HAP-1 (cell line): Measurements from ENCODE around the gene SYNGR4.

ENCODE experiments used
- DNase-seq, 2 experiments: peaks; one replicate each; pipeline ENCODE4 v3.0.0-alpha.2; 2016 to 2020; ENCODE audit warnings: low spot score in 2 of 2
- H3K27me3 ChIP-seq: fragments of 250-450 bp; sonication (Bioruptor Pico); 2 replicates; pipeline ENCODE4 v1.5.1; 2020; ENCODE audit warnings: low read depth, mild to moderate bottlenecking, moderate library complexity
- H3K36me3 ChIP-seq: fragments of 250-450 bp; sonication (Bioruptor Pico); replicated peaks from 2 replicates; pipeline ENCODE4 v1.5.1; 2020; ENCODE audit warnings: mild to moderate bottlenecking
- H3K4me1 ChIP-seq: fragments of 250-450 bp; sonication (Bioruptor Pico); 2 replicates; pipeline ENCODE4 v1.5.1; 2020; ENCODE audit warnings: mild to moderate bottlenecking
- H3K4me3 ChIP-seq: fragments of 250-450 bp; sonication (Bioruptor Pico); 2 replicates; pipeline ENCODE4 v1.5.1; 2020; ENCODE audit warnings: mild to moderate bottlenecking, moderate library complexity
- H3K9me3 ChIP-seq: fragments of 250-450 bp; sonication (Bioruptor Pico); 2 replicates; pipeline ENCODE4 v1.5.1; 2020; ENCODE audit warnings: mild to moderate bottlenecking, moderate library complexity
- in situ Hi-C: fragments of 300-500 bp; cut with MboI; formaldehyde crosslinking; loops from 3 replicates; pipeline ENCODE4 v1.14.3; 2020; ENCODE audit warnings: low sequenced_read_pairs, inconsistent platforms, mixed read lengths

SYNGR4 gene

DNA sequence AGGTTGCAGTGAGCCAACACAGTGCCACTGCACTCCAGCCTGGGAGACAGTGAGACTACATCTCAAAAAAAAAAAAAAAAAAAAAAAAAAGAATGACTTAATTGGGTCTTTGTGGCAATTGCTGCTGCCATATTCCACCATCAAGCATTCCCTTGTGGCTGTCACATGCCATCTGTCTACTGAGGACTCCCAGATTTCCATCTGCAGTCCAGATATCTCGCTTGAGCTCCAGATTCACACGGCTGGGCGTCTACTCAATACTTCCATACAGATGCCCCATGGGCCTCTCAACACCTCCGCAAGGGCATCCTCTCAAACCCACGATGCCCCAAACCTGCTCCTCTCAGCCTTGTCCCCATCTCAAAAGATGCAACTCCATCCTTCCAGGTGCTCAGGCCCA is 13.3 kb upstream of the SYNGR4 start:
- no peaks in the 10 kb centered on the region for H3K9me3 ChIP-seq
- no peak for DNase-seq
- in situ Hi-C loops = no loop called here
- no peaks in the 10 kb centered on the region for H3K27me3 ChIP-seq
- H3K4me1 ChIP-seq = no peaks in the 10 kb centered on the region
- H3K36me3 ChIP-seq = no peaks in the 10 kb centered on the region
- H3K4me3 ChIP-seq = no peak overlapping the region

DNA sequence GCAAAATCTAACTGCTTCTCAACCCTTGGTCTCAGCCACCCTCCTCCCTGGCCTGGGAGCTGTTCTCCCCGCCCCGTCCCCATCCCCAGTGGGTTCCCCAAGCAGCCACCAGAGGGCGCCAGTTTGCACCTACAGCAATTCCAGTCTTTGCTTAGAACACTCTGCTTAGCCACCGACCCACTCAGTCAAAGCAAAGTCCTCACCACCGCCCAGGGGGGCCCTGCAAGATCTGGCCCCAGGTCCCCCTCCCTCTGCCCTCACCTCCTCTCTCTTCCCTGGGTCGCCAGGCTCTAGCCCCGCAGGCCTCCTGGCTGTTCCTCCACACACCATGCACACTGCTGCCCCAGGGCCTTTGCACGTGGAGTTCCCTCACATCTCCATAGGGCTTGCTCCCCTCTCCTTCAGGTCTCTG is 12.8 kb upstream of the SYNGR4 start:
- peak; percentile 47 to 91 for DNase-seq
- Histone ChIP-seq H3K4me1 (no peaks in the 10 kb centered on the region), H3K9me3 (no peaks in the 10 kb centered on the region), H3K4me3 (no peak overlapping the region), H3K36me3 (no peaks in the 10 kb centered on the region), H3K27me3 (no peaks in the 10 kb centered on the region)
- in situ Hi-C loops = no loop called here

- H3K4me3 ChIP-seq = no peak overlapping the region
- no peak for DNase-seq
- H3K27me3 ChIP-seq = no peaks in the 10 kb centered on the region
- H3K9me3 ChIP-seq = no peaks in the 10 kb centered on the region
- H3K4me1 ChIP-seq = no peaks in the 10 kb centered on the region
- in situ Hi-C loops = no loop called here
- H3K36me3 ChIP-seq = no peaks in the 10 kb centered on the region
Observed at GRCh38 chr19:48353677-48354076, 10.5 kb upstream of the SYNGR4 start.

DNA sequence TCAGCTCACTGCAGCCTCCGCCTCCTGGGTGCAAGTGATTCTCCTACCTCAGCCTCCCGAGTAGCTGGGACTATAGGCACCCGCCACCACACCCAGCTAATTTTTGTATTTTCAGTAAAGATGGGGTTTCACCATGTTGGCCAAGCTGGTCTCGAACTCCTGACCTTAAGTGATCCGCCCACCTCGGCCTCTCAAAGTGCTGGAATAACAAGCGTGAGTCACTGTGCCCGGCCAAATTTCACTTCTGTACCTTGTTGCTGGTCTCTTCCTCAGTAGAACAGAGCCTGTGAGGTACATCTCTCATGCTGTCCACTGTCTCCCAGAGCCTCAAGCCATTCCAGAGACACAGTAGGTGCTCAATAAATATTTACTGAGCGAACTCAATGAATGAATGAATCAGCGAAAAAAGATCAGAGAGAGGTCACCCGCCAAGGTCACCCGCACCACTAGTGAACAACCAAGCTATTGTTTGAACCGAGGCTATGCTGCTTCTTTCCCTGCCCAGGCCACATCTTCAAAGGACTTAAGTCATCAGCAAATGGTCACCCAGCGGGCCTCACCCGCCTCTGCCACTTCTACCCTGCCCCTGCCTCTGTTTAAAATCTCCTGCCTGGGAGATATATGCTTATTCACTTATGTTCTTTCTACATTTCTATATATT is 9.7 kb upstream of the SYNGR4 start:
- no peaks in the 10 kb centered on the region for H3K4me1 ChIP-seq
- in situ Hi-C loops = no loop called here
- H3K4me3 ChIP-seq = no peak overlapping the region
- no peaks in the 10 kb centered on the region for H3K27me3 ChIP-seq
- peak in 1 of 2 experiments; percentile 26 for DNase-seq
- no peaks in the 10 kb centered on the region for H3K36me3 ChIP-seq
- H3K9me3 ChIP-seq = no peaks in the 10 kb centered on the region

- in situ Hi-C loops = no loop called here
- no peak for DNase-seq
- H3K4me3 ChIP-seq = no peak overlapping the region
- H3K36me3 ChIP-seq = no peaks in the 10 kb centered on the region
- H3K4me1 ChIP-seq = no peaks in the 10 kb centered on the region
- no peaks in the 10 kb centered on the region for H3K27me3 ChIP-seq
- H3K9me3 ChIP-seq = no peaks in the 10 kb centered on the region
Observed at GRCh38 chr19:48355365-48355954, 8.7 kb upstream of the SYNGR4 start.

GRCh38 chr19:48359123-48359522 is 5.0 kb upstream of the SYNGR4 start:
- DNase-seq = no peak
- peaks cover 9% of the 10 kb centered on the region for H3K4me1 ChIP-seq
- no peaks in the 10 kb centered on the region; the same call in 1 of the 2 replicates for H3K36me3 ChIP-seq
- no peaks in the 10 kb centered on the region for H3K9me3 ChIP-seq
- in situ Hi-C loops = no loop called here
- H3K4me3 ChIP-seq = no peak overlapping the region
- H3K27me3 ChIP-seq = no peaks in the 10 kb centered on the region

- in situ Hi-C loops = no loop called here
- H3K36me3 ChIP-seq = no peaks in the 10 kb centered on the region; the same call in 1 of the 2 replicates
Observed at GRCh38 chr19:48361912-48362311, 2.3 kb upstream of the SYNGR4 start.

DNA sequence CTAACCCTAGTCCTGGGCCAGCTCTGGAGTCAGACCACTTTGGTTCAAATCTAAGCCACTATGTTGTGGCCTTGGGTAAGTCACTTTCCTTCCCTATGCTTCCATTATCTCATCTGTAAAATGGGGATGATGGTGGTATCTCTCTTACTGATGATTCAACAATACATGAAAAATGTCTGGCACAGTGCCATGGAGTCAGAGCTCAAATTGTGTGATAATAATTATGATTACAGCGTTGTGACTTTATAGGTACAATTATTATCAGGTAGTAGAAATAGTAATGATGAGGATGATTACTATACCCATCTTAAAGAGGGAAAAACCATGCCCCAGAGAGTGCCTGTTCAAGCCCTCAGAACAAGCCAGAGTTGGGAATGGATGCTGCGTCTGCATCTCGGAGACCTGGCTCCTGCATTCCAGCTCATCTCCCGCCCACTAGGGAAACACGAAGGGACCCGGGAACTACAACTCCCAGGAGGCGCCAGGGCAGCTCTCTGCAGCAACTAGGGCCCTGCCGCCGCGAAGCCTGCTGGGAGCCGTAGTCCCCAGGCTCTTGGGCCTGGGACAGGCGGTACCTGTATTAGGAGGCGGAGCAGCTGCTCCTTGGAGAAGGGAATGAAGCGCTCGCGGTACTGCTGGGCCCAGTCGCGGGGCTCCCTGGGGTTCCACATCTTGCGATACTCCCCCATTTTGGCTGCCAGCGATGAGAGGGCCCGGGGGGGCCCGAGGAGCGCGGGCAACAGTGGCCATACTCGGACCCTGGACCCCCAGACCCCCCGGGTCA is 1.3 kb upstream of the SYNGR4 start:
- in situ Hi-C loops = no loop called here
- Histone ChIP-seq H3K4me1 (peaks cover 14% of the 10 kb centered on the region), H3K27me3 (no peaks in the 10 kb centered on the region), H3K4me3 (peak overlapping the region; percentile 26), H3K36me3 (no peaks in the 10 kb centered on the region; the same call in 1 of the 2 replicates), H3K9me3 (no peaks in the 10 kb centered on the region)
- DNase-seq = peak; percentile 94 to 98

More at GRCh38 chr19:48361912-48362311, 2.3 kb upstream of the SYNGR4 start:
- H3K27me3 ChIP-seq = no peaks in the 10 kb centered on the region
- peaks cover 14% of the 10 kb centered on the region for H3K4me1 ChIP-seq
- no peaks in the 10 kb centered on the region for H3K9me3 ChIP-seq
- no peak for DNase-seq
- H3K4me3 ChIP-seq = no peak overlapping the region

- Histone ChIP-seq H3K36me3 (no peaks in the 10 kb centered on the region; the same call in 1 of the 2 replicates), H3K9me3 (no peaks in the 10 kb centered on the region), H3K4me3 (peak overlapping the region; percentile 26), H3K27me3 (no peaks in the 10 kb centered on the region), H3K4me1 (peaks cover 14% of the 10 kb centered on the region)
- no peak for DNase-seq
- in situ Hi-C loops = no loop called here
Observed at GRCh38 chr19:48363500-48363809, 712 bp upstream of the SYNGR4 start.

GRCh38 chr19:48364598-48365348 is 606 bp downstream of the SYNGR4 start:
- H3K36me3 ChIP-seq = no peaks in the 10 kb centered on the region; the same call in 1 of the 2 replicates
- DNase-seq = no peak
- no peaks in the 10 kb centered on the region for H3K27me3 ChIP-seq
- peaks cover 14% of the 10 kb centered on the region for H3K4me1 ChIP-seq
- in situ Hi-C loops = no loop called here
- peak overlapping the region; percentile 5 for H3K4me3 ChIP-seq
- H3K9me3 ChIP-seq = no peaks in the 10 kb centered on the region

DNA sequence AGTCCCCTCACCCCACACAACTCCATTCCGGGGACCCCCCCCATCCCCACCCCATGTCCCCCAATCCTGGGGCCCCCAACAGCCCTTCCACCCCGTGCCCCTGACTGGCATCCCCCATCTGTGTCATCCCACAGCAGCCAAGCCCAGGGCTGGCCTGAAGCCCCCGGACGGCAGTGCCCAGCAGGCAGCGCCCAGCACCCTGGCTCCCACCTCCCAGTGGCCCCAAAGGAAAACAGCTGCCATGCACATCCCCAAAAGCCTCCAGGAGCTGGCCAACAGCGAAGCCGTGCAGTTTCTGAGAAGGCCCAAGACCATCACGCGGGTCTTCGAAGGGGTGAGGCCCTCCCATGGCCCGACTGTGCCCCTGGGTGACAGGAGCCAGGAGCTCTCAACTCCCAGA is 1.4 kb downstream of the SYNGR4 start:
- in situ Hi-C loops = no loop called here
- Histone ChIP-seq H3K27me3 (no peaks in the 10 kb centered on the region), H3K4me1 (peaks cover 14% of the 10 kb centered on the region), H3K4me3 (no peak overlapping the region), H3K36me3 (no peaks in the 10 kb centered on the region; the same call in 1 of the 2 replicates), H3K9me3 (no peaks in the 10 kb centered on the region)
- DNase-seq = no peak

- H3K4me3 ChIP-seq = no peak overlapping the region
- no peaks in the 10 kb centered on the region for H3K36me3 ChIP-seq
- H3K9me3 ChIP-seq = no peaks in the 10 kb centered on the region
- in situ Hi-C loops = no loop called here
- no peak for DNase-seq
- peaks cover 11% of the 10 kb centered on the region for H3K4me1 ChIP-seq
- no peaks in the 10 kb centered on the region for H3K27me3 ChIP-seq
Observed at GRCh38 chr19:48367855-48368254, 3.7 kb downstream of the SYNGR4 start.

DNA sequence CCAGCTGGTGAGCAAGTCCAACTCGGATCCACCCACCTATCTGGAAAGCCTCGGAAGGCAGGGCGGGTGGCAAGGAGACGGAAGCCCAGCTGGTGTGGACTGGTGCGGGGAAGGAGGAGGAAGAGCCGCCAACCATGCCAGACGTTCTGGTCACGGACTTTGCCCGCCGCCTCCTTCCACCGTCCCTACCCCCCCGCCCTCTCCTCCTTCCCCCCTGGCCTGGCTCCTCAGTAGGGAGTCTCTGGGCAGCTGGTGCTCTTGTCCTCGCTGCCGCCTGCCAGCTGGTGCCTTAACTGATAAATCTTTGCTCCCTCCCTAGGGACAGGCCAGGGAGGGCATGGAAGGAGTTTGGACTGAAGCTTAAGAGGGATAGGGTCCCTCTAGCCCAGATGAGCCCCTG is 4.8 kb downstream of the SYNGR4 start:
- peaks cover 4% of the 10 kb centered on the region for H3K4me1 ChIP-seq
- H3K4me3 ChIP-seq = no peak overlapping the region
- H3K36me3 ChIP-seq = no peaks in the 10 kb centered on the region
- H3K9me3 ChIP-seq = no peaks in the 10 kb centered on the region
- in situ Hi-C loops = no loop called here
- DNase-seq = no peak
- no peaks in the 10 kb centered on the region for H3K27me3 ChIP-seq
